GM21576 (cell line): ENCODE data around the gene CBY3.
"Not testable (repeated sequence)": the region's sequence is repeated elsewhere in the genome, so short reads cannot be mapped to it uniquely, and the experiment has no call there.

Source experiments
- ATAC-seq: cut with Tn5 transposase; IDR thresholded peaks from one replicate; pipeline ENCODE4 v1.9.1; 2021; ENCODE audit warnings: mild to moderate bottlenecking, moderate library complexity; ENCODE audit not compliant: unreplicated experiment

CBY3 gene

GRCh38 chr5:179678223-179679013, 2.4 kb downstream of the CBY3 start:
- ATAC-seq, result peak; percentile 86

- no peak for ATAC-seq
Observed at GRCh38 chr5:179668391-179668790, 12.4 kb downstream of the CBY3 start.

- not testable (repeated sequence) for ATAC-seq
Observed at GRCh38 chr5:179661647-179662046, 19.2 kb downstream of the CBY3 start.

- peak; percentile 62 for ATAC-seq
Observed at GRCh38 chr5:179658179-179658856, 22.5 kb downstream of the CBY3 start.

GRCh38 chr5:179657302-179658178, 23.3 kb downstream of the CBY3 start:
- peak; percentile 81 for ATAC-seq

- not testable (repeated sequence) for ATAC-seq
Observed at GRCh38 chr5:179653135-179653534, 27.7 kb downstream of the CBY3 start.

GRCh38 chr5:179650245-179650644, 30.6 kb downstream of the CBY3 start:
- not testable (repeated sequence) for ATAC-seq

GRCh38 chr5:179649166-179649703, 31.6 kb downstream of the CBY3 start:
- ATAC-seq, result not testable (repeated sequence)

- ATAC-seq, result no peak
Observed at GRCh38 chr5:179648410-179648809, 32.4 kb downstream of the CBY3 start.

- ATAC-seq, result not testable (repeated sequence)
Observed at GRCh38 chr5:179644766-179645165, 36.1 kb downstream of the CBY3 start.

GRCh38 chr5:179643141-179643920, 37.5 kb downstream of the CBY3 start:
- not testable (repeated sequence) for ATAC-seq

GRCh38 chr5:179642626-179643025, 38.2 kb downstream of the CBY3 start:
- not testable (repeated sequence) for ATAC-seq

- ATAC-seq, result not testable (repeated sequence)
Observed at GRCh38 chr5:179641745-179642144, 39.1 kb downstream of the CBY3 start.

GRCh38 chr5:179639296-179639695, 41.5 kb downstream of the CBY3 start:
- ATAC-seq, result not testable (repeated sequence)

- ATAC-seq, result peak; percentile 79
Observed at GRCh38 chr5:179634370-179635172, 46.3 kb downstream of the CBY3 start.

- peak; percentile 59 for ATAC-seq
Observed at GRCh38 chr5:179633501-179634369, 47.1 kb downstream of the CBY3 start.
